ENCODE data around the gene GRN.

Gene GRN

GRCh38 chr17:44349553-44350070 lies 4.5 kb downstream of the GRN start:
- TF ChIP-seq SIN3A (IDR thresholded peaks at IDR 0.05; ENCODE audit: borderline replicate concordance, insufficient read depth, low read length) (no peak), POLR2AphosphoS5 (IDR thresholded peaks at IDR 0.05; ENCODE audit: low read depth, low read length) (no peak), REST (IDR thresholded peaks at IDR 0.05; ENCODE audit: insufficient read depth in 1 of 2, low read depth in 2 of 2, low read length in 2 of 2) (no peak), TAF1 (IDR thresholded peaks at IDR 0.05; ENCODE audit: borderline replicate concordance, insufficient read depth, low read length) (no peak), FOXP2 (optimal IDR thresholded peaks at IDR 0.05; ENCODE audit: borderline replicate concordance, extremely low read depth, extremely low read length, insufficient read depth) (no peak)

- peak; percentile 47 for TF ChIP-seq FOXP2 (optimal IDR thresholded peaks at IDR 0.05; ENCODE audit: borderline replicate concordance, extremely low read depth, extremely low read length, insufficient read depth)
- no peak for TF ChIP-seq POLR2AphosphoS5 (IDR thresholded peaks at IDR 0.05; ENCODE audit: low read depth, low read length)
Observed at GRCh38 chr17:44350733-44351226, 5.7 kb downstream of the GRN start.

DNA sequence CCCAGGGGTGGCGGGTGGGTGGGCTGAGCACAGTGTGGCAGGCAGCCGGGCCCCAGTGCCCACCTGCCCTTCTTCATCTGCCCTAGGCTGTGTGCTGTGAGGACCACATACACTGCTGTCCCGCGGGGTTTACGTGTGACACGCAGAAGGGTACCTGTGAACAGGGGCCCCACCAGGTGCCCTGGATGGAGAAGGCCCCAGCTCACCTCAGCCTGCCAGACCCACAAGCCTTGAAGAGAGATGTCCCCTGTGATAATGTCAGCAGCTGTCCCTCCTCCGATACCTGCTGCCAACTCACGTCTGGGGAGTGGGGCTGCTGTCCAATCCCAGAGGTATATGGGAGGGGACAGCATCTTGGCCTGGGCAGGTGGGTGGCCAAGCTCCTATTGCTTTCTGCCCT lies 6.4 kb downstream of the GRN start:
- TF ChIP-seq SIN3A (IDR thresholded peaks at IDR 0.05; ENCODE audit: borderline replicate concordance, insufficient read depth, low read length), result no peak

DNA sequence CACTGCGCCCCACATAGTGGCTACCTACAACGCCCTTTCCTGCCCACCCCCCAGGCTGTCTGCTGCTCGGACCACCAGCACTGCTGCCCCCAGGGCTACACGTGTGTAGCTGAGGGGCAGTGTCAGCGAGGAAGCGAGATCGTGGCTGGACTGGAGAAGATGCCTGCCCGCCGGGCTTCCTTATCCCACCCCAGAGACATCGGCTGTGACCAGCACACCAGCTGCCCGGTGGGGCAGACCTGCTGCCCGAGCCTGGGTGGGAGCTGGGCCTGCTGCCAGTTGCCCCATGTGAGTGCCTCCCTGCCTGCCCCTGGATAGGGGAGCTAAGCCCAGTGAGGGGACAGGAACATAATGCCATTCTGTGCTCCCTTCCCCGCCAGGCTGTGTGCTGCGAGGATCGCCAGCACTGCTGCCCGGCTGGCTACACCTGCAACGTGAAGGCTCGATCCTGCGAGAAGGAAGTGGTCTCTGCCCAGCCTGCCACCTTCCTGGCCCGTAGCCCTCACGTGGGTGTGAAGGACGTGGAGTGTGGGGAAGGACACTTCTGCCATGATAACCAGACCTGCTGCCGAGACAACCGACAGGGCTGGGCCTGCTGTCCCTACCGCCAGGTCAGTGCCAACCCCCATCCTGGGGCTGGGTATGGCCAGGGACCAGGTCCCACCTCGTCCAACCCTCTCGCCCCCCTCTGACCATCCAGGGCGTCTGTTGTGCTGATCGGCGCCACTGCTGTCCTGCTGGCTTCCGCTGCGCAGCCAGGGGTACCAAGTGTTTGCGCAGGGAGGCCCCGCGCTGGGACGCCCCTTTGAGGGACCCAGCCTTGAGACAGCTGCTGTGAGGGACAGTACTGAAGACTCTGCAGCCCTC lies 7.1 kb downstream of the GRN start:
- no peak for TF ChIP-seq TAF1 (IDR thresholded peaks at IDR 0.05; ENCODE audit: borderline replicate concordance, insufficient read depth, low read length)
- TF ChIP-seq POLR2AphosphoS5 (IDR thresholded peaks at IDR 0.05; ENCODE audit: low read depth, low read length), result no peak

DNA sequence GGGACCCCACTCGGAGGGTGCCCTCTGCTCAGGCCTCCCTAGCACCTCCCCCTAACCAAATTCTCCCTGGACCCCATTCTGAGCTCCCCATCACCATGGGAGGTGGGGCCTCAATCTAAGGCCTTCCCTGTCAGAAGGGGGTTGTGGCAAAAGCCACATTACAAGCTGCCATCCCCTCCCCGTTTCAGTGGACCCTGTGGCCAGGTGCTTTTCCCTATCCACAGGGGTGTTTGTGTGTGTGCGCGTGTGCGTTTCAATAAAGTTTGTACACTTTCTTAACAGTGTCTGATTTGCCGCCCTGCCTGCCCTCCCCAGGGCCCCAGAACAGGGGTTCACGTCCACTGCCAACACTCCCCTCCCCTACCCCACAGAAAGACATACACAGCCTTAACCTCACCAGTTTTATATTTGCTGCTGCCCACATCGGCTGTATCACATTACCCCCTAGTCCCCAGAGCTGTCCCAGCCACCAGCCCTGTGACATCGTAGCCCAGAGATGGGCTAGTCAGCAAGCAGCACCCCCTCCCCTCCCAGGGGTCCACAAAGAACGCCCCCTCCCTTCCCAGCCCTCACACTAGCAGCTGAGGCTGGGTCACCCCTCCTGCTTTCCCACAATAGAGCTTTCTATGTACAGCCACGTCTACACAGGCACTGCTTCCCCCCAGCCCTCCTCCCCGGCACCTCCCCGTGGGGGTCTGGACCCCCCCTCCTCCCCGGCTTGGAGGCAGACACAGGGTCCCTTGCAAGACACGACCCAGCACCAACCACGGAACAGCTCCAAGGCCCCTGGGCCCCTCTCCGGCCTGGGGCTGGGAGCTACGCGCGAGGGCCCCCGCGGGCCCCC lies 7.9 kb downstream of the GRN start:
- TF ChIP-seq POLR2AphosphoS5 (IDR thresholded peaks at IDR 0.05; ENCODE audit: low read depth, low read length), result no peak
- no peak for TF ChIP-seq SIN3A (IDR thresholded peaks at IDR 0.05; ENCODE audit: borderline replicate concordance, insufficient read depth, low read length)
- no peak for TF ChIP-seq TAF1 (IDR thresholded peaks at IDR 0.05; ENCODE audit: borderline replicate concordance, insufficient read depth, low read length)
- no peak for TF ChIP-seq REST (IDR thresholded peaks at IDR 0.05; ENCODE audit: insufficient read depth in 1 of 2, low read depth in 2 of 2, low read length in 2 of 2)
- no peak for TF ChIP-seq FOXP2 (optimal IDR thresholded peaks at IDR 0.05; ENCODE audit: borderline replicate concordance, extremely low read depth, extremely low read length, insufficient read depth)

DNA sequence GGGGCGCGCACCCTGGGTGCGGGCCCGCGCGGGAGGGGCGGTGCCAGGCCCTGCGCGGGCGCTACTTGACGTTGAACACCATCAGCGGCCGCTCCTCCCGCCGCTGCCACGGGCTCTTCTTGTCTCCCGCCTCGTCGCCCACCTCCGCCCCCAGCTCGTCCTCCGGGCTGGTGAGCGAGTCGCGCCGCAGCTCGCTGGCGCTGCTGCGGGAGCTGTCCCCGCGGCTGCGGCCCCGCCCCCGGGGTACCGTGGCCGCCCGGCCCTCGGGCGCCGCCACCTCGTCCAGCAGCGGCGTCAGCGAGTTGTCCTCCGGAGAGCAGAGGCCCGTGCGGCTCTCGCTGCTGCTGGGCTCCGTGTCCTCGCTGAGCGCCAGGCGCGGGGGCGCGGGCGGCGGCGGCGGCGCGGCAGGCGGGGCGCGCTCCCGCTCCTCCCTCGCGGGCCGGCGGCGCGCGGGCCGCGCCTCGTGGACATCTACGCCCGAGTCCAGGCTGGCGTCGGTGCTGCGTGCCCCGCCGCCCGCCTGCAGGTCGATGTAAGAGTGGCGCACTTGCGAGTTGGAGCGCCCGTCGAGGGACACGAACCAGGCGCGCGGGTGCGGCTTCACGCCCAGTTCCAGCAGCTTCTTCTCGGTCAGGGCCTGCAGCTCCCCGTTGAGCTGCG lies 8.7 kb downstream of the GRN start:
- TF ChIP-seq REST (IDR thresholded peaks at IDR 0.05; ENCODE audit: insufficient read depth in 1 of 2, low read depth in 2 of 2, low read length in 2 of 2) (no peak), POLR2AphosphoS5 (IDR thresholded peaks at IDR 0.05; ENCODE audit: low read depth, low read length) (no peak), FOXP2 (optimal IDR thresholded peaks at IDR 0.05; ENCODE audit: borderline replicate concordance, extremely low read depth, extremely low read length, insufficient read depth) (no peak), SIN3A (IDR thresholded peaks at IDR 0.05; ENCODE audit: borderline replicate concordance, insufficient read depth, low read length) (no peak), TAF1 (IDR thresholded peaks at IDR 0.05; ENCODE audit: borderline replicate concordance, insufficient read depth, low read length) (no peak)

All from PFSK-1 (cell line).